GM12878 (cell line): Measurements from ENCODE around the gene ADAM33. TPM values are rescaled to one million over a fixed set of nuclear protein-coding genes. Genes with fewer than 3 reads are reported as not detected.

Experiments used
- ATF7 ChIP-seq: fragments of 450-650 bp; IDR thresholded peaks from 2 replicates; pipeline ENCODE4 v1.6.1; 2016; ENCODE audit warnings: low read depth, mild to moderate bottlenecking
- CBFB ChIP-seq: IDR thresholded peaks from 2 replicates; pipeline ENCODE4 v1.6.1; 2016; ENCODE audit warnings: antibody characterized with exemption, low read depth
- CBX5 ChIP-seq: sonication (generic); IDR thresholded peaks from 2 replicates; pipeline ENCODE4 v1.6.1; 2016; ENCODE audit warnings: low read depth, moderate library complexity, mild to moderate bottlenecking, inconsistent platforms
- DPF2 ChIP-seq: fragments of 450-650 bp; IDR thresholded peaks from 2 replicates; pipeline ENCODE4 v1.6.1; 2017; ENCODE audit warnings: mild to moderate bottlenecking
- EZH2 ChIP-seq: IDR thresholded peaks from 2 replicates; pipeline ENCODE4 v1.6.1; 2012; ENCODE audit warnings: low read depth, mild to moderate bottlenecking, control low read depth, inconsistent platforms, low read length, borderline replicate concordance; ENCODE audit not compliant: control insufficient read depth
- NFIC ChIP-seq: IDR thresholded peaks from 2 replicates; pipeline ENCODE4 v1.6.1; 2012; ENCODE audit warnings: low read depth, mild to moderate bottlenecking, inconsistent platforms, low read length, moderate library complexity
- SUZ12 ChIP-seq: fragments of 200-600 bp; sonication (generic); IDR thresholded peaks from one replicate; pipeline ENCODE4 v1.6.1; 2018; ENCODE audit warnings: antibody characterized with exemption, mild to moderate bottlenecking; ENCODE audit not compliant: unreplicated experiment
- ZNF622 ChIP-seq: fragments of 450-650 bp; IDR thresholded peaks from 2 replicates; pipeline ENCODE4 v1.6.1; 2017; ENCODE audit warnings: mild to moderate bottlenecking, inconsistent platforms
- polyA plus RNA-seq, 11 experiments: library from polyadenylated mRNA; depleted of rRNA in 4 of 11; unstranded in 6 of 11; stranded (reverse) in 5 of 11; fragments of >200 nt; fragmentation: Nextera tagmentation in 4 of 11; fragmentation: Illumina TruSeq in 1 of 11; extraction: Ambion mirVana in 4 of 11; extraction: Trizol in 1 of 11; gene quantifications; 1 replicate in 1 of 11; 2 replicates in 10 of 11; pipeline versions ENCODE4 v1.2.1 to v1.2.3, GENCODE V29; 2011 to 2016; ENCODE audit warnings: inconsistent platforms in 2 of 11, missing spikeins in 2 of 11, low read depth in 1 of 11
- total RNA-seq, 4 experiments: library from RNA; depleted of rRNA in 3 of 4; stranded (reverse); fragments of >200 nt in 3 of 4; fragmentation: Illumina TruSeq in 1 of 4; extraction: Trizol in 1 of 4; gene quantifications; 2 replicates each; pipeline versions ENCODE4 v1.2.1 to v1.2.3, GENCODE V29; 2013 to 2021
- TF ChIP-seq, protein P1 (sequence below): fragments of 450-650 bp; IDR thresholded peaks from 2 replicates; pipeline ENCODE4 v1.6.1; 2016; ENCODE audit warnings: mild to moderate bottlenecking
- TF ChIP-seq, protein P2 (sequence below): fragments of 450-650 bp; IDR thresholded peaks from 2 replicates; pipeline ENCODE4 v1.6.1; 2016; ENCODE audit warnings: mild to moderate bottlenecking, moderate library complexity, borderline replicate concordance
- TF ChIP-seq, protein P3 (sequence below): IDR thresholded peaks from 2 replicates; pipeline ENCODE4 v1.6.1; 2012; ENCODE audit warnings: improper control_type of control experiment, low read depth, low read length; ENCODE audit not compliant: insufficient replicate concordance
- TF ChIP-seq, protein P4 (sequence below): fragments of 450-650 bp; IDR thresholded peaks from 2 replicates; pipeline ENCODE4 v1.6.1; 2018; ENCODE audit warnings: borderline replicate concordance, mild to moderate bottlenecking; ENCODE audit not compliant: partially characterized antibody

The ADAM33 gene
- total and polyA plus RNA-seq, 10 of the 15 experiments (the other 5 are each of a cell fraction or from before 2014, with no cell fraction given): not detected

DNA sequence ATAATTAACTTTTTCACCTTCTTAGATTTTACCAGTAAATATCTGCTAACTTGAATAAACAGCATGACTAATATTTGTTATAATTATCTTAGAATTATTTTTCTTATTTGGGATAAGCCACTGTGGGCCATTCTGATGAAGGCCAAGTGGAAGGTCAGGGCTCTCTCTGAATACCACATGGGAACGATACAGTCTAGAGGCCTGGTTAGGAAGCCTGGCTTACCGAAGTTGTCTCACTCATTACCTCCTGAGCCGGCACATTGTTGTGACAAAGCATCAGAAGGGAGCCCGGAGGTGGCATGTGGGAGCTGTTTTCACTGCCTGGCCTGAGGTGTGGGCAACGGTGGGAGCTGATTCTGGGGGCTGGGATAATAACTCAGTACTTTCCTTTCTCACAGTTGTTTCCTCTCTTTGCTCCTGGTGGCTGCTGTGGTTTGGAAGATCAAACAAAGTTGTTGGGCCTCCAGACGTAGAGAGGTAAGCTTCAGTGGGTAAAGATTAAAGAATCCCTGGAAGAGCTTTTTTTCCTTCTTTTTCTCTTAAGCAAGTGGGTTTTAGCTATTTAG, 47.8 kb downstream of the ADAM33 start (continued):
- TF ChIP-seq, protein P1, sequence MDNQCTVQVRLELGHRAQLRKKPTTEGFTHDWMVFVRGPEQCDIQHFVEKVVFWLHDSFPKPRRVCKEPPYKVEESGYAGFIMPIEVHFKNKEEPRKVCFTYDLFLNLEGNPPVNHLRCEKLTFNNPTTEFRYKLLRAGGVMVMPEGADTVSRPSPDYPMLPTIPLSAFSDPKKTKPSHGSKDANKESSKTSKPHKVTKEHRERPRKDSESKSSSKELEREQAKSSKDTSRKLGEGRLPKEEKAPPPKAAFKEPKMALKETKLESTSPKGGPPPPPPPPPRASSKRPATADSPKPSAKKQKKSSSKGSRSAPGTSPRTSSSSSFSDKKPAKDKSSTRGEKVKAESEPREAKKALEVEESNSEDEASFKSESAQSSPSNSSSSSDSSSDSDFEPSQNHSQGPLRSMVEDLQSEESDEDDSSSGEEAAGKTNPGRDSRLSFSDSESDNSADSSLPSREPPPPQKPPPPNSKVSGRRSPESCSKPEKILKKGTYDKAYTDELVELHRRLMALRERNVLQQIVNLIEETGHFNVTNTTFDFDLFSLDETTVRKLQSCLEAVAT: no peak
- TF ChIP-seq, protein P2, sequence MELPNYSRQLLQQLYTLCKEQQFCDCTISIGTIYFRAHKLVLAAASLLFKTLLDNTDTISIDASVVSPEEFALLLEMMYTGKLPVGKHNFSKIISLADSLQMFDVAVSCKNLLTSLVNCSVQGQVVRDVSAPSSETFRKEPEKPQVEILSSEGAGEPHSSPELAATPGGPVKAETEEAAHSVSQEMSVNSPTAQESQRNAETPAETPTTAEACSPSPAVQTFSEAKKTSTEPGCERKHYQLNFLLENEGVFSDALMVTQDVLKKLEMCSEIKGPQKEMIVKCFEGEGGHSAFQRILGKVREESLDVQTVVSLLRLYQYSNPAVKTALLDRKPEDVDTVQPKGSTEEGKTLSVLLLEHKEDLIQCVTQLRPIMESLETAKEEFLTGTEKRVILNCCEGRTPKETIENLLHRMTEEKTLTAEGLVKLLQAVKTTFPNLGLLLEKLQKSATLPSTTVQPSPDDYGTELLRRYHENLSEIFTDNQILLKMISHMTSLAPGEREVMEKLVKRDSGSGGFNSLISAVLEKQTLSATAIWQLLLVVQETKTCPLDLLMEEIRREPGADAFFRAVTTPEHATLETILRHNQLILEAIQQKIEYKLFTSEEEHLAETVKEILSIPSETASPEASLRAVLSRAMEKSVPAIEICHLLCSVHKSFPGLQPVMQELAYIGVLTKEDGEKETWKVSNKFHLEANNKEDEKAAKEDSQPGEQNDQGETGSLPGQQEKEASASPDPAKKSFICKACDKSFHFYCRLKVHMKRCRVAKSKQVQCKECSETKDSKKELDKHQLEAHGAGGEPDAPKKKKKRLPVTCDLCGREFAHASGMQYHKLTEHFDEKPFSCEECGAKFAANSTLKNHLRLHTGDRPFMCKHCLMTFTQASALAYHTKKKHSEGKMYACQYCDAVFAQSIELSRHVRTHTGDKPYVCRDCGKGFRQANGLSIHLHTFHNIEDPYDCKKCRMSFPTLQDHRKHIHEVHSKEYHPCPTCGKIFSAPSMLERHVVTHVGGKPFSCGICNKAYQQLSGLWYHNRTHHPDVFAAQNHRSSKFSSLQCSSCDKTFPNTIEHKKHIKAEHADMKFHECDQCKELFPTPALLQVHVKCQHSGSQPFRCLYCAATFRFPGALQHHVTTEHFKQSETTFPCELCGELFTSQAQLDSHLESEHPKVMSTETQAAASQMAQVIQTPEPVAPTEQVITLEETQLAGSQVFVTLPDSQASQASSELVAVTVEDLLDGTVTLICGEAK: no peak
- TF ChIP-seq NFIC (no peak), CBX5 (no peak), ATF7 (no peak), EZH2 (no peak), DPF2 (no peak), SUZ12 (no peak), CBFB (no peak), ZNF622 (no peak)
- TF ChIP-seq, protein P3, sequence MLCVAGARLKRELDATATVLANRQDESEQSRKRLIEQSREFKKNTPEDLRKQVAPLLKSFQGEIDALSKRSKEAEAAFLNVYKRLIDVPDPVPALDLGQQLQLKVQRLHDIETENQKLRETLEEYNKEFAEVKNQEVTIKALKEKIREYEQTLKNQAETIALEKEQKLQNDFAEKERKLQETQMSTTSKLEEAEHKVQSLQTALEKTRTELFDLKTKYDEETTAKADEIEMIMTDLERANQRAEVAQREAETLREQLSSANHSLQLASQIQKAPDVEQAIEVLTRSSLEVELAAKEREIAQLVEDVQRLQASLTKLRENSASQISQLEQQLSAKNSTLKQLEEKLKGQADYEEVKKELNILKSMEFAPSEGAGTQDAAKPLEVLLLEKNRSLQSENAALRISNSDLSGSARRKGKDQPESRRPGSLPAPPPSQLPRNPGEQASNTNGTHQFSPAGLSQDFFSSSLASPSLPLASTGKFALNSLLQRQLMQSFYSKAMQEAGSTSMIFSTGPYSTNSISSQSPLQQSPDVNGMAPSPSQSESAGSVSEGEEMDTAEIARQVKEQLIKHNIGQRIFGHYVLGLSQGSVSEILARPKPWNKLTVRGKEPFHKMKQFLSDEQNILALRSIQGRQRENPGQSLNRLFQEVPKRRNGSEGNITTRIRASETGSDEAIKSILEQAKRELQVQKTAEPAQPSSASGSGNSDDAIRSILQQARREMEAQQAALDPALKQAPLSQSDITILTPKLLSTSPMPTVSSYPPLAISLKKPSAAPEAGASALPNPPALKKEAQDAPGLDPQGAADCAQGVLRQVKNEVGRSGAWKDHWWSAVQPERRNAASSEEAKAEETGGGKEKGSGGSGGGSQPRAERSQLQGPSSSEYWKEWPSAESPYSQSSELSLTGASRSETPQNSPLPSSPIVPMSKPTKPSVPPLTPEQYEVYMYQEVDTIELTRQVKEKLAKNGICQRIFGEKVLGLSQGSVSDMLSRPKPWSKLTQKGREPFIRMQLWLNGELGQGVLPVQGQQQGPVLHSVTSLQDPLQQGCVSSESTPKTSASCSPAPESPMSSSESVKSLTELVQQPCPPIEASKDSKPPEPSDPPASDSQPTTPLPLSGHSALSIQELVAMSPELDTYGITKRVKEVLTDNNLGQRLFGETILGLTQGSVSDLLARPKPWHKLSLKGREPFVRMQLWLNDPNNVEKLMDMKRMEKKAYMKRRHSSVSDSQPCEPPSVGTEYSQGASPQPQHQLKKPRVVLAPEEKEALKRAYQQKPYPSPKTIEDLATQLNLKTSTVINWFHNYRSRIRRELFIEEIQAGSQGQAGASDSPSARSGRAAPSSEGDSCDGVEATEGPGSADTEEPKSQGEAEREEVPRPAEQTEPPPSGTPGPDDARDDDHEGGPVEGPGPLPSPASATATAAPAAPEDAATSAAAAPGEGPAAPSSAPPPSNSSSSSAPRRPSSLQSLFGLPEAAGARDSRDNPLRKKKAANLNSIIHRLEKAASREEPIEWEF: no peak
- TF ChIP-seq, protein P4, sequence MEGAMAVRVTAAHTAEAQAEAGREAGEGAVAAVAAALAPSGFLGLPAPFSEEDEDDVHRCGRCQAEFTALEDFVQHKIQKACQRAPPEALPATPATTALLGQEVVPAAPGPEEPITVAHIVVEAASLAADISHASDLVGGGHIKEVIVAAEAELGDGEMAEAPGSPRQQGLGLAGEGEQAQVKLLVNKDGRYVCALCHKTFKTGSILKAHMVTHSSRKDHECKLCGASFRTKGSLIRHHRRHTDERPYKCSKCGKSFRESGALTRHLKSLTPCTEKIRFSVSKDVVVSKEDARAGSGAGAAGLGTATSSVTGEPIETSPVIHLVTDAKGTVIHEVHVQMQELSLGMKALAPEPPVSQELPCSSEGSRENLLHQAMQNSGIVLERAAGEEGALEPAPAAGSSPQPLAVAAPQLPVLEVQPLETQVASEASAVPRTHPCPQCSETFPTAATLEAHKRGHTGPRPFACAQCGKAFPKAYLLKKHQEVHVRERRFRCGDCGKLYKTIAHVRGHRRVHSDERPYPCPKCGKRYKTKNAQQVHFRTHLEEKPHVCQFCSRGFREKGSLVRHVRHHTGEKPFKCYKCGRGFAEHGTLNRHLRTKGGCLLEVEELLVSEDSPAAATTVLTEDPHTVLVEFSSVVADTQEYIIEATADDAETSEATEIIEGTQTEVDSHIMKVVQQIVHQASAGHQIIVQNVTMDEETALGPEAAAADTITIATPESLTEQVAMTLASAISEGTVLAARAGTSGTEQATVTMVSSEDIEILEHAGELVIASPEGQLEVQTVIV: no peak
- TF ChIP-seq, all 136 proteins: peak for 0
